GM18861 (cell line): ENCODE measurements around the gene RAB22A.
"Not testable (repeated sequence)": the region's sequence is repeated elsewhere in the genome, so short reads cannot be mapped to it uniquely, and the experiment has no call there.

Source experiments
- ATAC-seq: cut with Tn5 transposase; IDR thresholded peaks from one replicate; pipeline ENCODE4 v1.9.1; 2021; ENCODE audit not compliant: unreplicated experiment

The RAB22A gene

DNA sequence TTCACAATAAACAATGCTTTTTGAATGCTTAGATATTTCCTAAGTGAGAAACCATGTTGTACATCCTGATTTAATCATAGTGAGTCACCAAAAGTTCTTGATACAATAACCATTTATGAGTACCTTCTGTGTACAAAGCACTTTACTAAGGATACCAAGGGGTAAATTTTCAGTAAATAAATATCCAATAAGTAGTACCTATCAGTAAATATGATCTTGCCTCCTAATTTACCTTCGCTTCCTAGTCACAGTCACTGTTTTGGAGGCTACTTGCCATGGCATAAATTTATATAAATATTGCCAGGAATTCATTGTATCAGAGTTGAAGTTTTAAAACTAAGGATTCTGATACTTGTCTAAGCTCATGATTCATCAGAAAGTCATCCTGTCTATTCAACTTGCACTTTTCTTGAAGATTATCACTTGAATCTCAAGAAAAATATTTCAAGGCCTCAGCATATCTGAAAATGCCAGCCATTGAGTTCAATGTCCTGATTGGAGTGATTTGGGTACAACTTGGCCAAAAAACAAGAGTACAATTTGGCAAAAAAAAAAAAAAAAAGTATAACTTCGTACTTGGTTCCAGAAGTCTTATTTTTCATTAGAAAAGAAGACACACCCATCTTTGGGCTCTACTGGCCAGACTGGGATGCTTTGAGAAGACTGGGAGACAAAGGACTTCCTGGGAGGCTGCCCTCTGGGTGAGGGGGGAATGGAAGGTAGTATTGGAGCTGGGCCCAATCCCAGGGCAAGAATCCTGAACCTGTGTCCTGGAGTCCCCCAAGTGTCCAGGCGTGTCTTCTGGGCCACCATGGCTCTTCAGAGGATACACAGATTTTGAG, 32.8 kb downstream of the RAB22A start:
- ATAC-seq = no peak

DNA sequence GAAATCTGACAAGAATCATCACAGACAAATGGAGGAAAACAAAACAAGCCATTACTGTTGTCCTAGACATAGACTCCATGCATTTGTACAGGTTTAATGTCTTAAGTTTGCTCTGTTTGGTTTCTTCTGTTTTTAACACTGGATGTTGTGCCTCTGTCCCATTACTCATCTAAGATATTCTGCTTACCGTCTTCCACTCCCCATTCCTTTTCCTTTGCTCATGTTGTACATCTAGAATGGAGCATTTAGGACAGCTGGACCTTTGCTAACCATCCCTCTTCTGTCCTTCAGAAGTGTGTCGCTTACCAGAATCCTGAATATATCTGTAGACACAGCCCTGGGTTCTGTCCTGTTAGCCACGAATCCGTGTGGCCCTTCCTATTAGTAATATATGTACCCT, 35.2 kb downstream of the RAB22A start:
- ATAC-seq = no peak

DNA sequence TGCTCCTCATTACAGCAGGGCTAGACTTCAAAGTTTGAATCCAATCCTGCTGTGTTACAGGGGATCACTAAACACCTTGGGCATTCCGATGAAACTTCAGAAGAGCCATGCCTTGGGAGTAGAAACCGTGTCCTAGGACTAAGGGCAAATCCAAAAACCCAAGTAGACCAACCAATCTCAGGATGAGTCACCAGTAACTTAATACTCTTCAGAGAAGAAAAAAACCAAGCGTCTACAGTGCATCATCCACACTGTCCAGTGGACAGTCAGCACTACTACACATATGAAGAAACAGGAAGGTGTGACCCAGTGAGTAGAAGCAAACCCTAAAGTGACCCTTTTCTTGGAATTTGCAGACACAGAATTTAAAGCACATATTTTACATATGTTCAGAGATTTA, 40.1 kb downstream of the RAB22A start:
- ATAC-seq = no peak

DNA sequence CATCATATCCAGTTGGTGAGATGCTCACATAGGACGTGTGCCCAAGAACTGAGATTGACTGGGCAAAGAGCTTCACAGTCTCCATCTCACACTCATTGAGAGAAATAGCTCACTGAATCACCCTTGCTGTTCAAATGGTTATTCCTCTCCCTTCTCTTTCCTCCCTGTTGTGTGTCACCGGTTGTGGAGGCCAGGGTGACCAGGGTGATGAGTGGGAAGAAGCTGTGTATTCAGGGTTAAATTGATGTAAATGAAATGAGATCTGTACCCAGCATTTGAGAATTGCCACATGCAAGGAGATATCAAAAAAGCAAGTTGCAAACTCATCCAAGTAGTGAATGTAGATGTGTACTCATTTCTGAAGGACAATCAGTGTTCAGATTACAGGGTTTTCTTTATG, 43.0 kb downstream of the RAB22A start:
- ATAC-seq = no peak

- no peak for ATAC-seq
These were observed 49.9 kb downstream of the RAB22A start for GRCh38 chr20:58359441-58359840.

- ATAC-seq = no peak
These were observed 51.4 kb downstream of the RAB22A start for GRCh38 chr20:58360936-58361335.

DNA sequence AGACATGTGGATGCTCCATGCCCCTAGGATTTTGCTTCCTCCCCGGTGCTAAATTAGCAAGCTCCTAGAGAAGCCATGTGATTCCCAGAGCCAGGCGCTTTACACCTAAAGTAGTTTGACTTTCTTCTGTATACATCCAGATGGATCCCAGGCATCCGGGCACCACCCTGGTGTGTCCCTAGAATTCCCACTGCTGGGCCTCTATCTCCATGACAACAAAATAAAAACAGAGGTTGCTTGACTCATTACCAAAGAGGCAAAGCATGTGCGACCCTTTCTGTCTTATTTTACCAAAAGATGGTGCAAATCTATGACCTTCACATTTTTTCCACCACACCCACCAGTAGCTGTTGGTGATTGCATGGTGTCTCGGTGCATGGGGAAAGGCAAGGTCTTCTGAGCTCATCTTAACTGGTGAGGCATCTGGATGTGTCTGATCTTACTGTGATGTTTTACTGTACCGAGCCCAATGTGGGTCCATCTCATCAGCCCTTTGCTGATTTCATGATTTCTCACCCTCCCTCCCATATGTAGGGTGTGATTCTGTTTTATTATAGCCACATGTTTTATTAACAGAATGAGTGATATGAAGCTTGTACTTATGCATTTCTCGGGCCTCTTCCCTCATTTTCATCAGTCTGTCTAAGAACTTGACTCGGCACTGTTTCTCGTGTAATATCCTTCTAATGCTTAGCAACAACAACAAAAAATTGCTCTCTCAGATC, 52.1 kb downstream of the RAB22A start:
- no peak for ATAC-seq

GRCh38 chr20:58362206-58362516, 52.6 kb downstream of the RAB22A start:
- ATAC-seq = no peak

DNA sequence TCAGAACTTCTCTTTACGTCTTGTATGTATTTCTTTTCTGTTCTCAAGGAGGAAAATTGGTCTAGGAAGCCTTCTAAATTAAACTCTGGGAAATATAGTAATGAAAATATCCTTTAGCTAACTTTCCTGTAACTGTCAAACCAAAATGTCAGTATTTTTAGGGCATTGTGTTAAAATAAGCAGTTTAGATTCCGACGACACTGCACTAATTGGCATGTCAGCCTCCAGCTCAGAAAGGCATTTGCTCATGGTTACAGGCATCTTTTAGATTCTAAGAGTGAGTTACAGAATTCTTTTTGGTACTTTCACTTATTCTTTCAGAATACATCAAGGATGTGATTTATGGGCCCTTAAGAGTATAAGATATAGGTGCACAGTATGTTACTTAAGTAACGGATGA, 53.5 kb downstream of the RAB22A start:
- ATAC-seq = no peak

DNA sequence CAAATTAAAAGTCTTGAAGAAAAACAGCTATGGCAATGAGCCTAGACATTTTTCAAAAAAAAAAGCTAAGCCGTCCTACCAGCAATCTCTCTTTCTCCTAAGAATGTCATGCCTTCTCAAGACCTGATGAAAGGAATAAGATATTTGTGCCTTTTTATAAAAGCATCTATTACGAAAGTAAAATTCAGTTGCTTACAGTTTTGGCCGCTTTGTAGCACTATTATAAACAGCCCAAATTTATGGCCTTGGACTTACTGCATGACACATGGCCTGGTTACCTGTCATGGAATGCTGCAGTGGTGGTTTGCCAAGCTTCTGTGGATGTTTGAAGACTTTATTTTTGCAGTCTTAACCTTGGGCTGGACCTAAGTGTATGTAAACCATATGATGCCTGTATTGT, 57.4 kb downstream of the RAB22A start:
- no peak for ATAC-seq

DNA sequence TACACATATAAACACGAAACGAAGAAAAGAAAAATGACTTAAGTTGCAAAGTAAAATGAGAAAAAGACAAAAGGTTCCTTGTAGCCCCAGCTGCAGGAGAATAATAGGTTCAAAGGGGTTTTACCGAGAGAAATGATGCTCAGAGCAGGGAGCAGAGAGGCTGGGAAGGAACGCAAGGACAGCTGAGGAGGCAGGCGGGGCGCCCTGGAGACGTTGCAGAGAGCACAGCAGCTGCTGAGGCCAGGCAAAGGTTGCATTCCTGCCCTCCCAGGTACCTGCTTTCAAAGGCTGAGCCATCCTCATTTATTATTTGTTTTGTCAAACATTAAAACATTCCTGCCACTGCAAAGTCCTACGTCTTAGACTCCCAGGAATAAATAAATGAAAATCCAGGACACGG, 63.3 kb downstream of the RAB22A start:
- ATAC-seq = no peak

DNA sequence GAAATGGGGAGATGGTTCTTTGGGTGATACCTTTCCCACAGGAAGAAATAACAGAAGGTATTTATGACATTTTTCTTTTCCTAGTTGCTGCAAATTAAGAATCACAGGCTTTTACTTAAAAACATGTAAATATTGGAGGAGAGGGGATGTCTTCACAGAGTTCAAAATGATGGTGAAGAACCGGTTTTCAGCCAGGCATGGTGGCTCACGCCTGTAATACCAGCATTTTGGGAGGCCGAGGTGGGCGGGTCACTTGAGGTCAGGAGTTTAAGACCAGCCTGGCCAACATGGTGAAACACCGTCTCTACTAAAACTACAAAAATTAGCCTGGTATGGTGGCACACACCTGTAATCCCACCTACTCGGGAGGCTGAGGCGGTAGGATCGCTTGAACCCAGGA, 63.8 kb downstream of the RAB22A start:
- ATAC-seq = not testable (repeated sequence)

- ATAC-seq = no peak
These were observed 64.7 kb downstream of the RAB22A start for GRCh38 chr20:58374027-58374850.

GRCh38 chr20:58374906-58375758, 65.6 kb downstream of the RAB22A start:
- ATAC-seq = no peak

DNA sequence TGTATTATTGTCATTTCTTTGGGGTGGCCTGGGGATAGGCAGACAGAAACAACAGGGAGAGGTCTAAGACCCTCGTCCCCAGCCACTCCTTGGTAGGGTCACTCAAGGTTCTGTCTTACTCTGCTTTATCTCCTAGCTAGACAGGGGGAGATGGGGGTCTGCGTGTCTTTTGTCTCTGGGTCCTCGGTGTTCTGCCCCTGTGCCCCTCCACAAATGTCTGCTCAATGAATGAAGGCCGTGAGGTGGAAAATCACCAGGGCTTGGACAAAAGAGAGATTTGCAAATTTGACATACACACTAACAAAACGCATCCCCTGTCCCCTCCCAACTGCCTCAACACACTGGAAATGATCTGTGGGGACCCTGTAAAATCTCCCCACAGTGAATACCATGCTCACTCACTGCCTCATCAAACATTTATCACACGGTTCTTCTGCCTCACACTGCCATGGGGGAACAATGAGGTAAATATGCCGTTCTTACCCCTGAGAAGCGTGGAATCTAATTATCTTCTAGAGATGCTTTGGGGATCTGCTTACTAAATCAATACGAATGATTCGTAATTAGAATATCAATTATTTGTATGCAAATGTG, 66.3 kb downstream of the RAB22A start:
- no peak for ATAC-seq

DNA sequence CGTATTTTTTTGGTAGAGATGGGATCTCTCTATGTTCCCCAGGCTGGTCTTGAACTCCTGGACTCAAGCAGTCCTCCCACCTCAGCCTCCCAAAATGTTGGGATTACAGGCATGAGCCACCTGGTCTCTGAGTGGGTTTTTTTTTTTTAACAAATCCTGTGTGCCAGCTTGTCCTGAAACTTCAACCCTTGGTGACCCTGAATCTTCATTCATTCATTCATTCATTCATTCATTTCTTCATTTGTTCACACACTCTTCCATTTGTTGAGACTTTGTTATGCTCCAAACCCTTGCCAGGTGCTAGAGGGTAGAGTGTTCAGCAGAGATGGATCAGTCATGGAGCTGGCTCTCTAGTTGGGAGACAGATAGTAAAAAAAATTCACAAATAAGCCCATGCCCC, 67.5 kb downstream of the RAB22A start:
- no peak for ATAC-seq

GRCh38 chr20:58377766-58378401, 68.4 kb downstream of the RAB22A start:
- no peak for ATAC-seq

DNA sequence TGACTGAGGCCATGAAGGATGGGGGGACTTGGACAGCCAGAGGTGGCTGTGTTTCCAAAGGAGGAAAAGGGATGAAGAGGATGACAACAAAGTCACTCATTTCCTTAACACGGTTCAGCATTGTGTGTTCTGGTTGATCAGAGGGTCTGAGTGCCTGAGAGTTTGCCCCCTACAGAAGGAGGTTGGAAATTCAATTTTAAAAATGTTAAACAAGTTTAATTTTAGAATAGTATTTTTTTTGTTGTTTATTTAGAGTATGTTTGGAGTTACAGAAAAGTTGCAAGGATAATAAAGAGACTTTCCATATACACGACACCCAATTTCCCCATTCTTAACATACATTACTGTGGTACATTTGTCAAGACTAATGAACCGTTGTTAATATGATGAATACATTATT, 69.2 kb downstream of the RAB22A start:
- no peak for ATAC-seq

DNA sequence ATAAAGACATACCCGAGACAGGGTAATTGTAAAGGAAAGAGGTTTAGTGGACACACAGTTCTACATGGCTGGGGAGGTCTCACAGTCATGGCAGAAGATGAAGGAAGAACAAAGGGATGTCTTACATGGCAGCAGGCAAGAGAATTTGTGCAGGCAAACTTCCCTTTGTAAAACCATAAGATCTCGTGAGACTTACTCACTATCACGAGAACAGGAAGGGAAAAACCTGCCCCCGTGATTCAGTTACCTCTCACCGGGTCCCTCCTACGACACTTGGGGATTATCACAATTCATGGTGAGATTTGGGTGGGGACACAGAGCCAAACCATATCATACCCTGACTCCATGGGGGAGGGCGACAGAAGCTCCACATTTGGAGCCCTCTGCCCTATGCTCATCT, 72.1 kb downstream of the RAB22A start:
- no peak for ATAC-seq

DNA sequence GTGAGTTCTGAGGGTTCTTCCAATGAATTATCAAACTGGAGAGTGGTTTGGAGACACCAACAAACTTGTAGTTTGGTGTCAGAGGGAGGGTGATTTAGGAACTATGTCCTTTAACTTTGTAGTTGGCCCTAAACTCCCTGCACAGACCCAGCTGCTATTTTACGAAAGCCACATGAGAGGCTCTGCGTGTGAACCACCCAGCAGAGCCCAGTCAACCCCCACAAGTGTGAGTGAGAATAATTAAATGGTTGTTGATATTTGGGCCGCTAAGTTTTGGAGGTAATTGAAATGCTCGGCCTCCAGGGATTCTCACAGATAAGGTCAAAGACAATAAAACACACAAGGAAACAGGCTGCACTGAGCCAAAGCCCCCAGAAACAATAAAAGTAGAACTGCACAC, 72.6 kb downstream of the RAB22A start:
- no peak for ATAC-seq
